ENCODE results near the gene ADGRL2. TPM values are rescaled to one million over a fixed set of nuclear protein-coding genes. Genes with fewer than 3 reads are reported as not detected.
A peak's percentile ranks its signal among the peaks of the same experiment; 100 is the strongest.

Gene ADGRL2
- total RNA-seq, 1 donor from 2014 or later, result 126 TPM

GRCh38 chr1:81950037-81950436, 149.3 kb downstream of the ADGRL2 start:
- Histone ChIP-seq H3K4me3 (ENCODE audit: insufficient read depth, low read depth, low read length) (no peak overlapping the region), H3K4me2 (ENCODE audit: low read length) (no peak overlapping the region), H3K79me2 (ENCODE audit: insufficient read depth, low read length) (no peaks in the 10 kb centered on the region), H2AFZ (ENCODE audit: low read depth, low read length) (no peak overlapping the region), H3K9ac (ENCODE audit: low read length) (no peak overlapping the region), H4K20me1 (ENCODE audit: insufficient read depth, low read length) (no peaks in the 10 kb centered on the region), H3K27me3 (ENCODE audit: insufficient read depth, low read length) (no peaks in the 10 kb centered on the region), H3K9me3 (ENCODE audit: insufficient read depth, low read depth, low read length) (no peaks in the 10 kb centered on the region), H3K27ac (ENCODE audit: low read depth, low read length) (no peak overlapping the region), H3K36me3 (ENCODE audit: insufficient read depth, low read length) (no peaks in the 10 kb centered on the region), H3K4me1 (ENCODE audit: insufficient read depth, low read length) (no peaks in the 10 kb centered on the region)
- H3K4me3 Mint-ChIP-seq (ENCODE audit: unreplicated experiment), result no peak overlapping the region
- no peaks in the 10 kb centered on the region for H3K27me3 Mint-ChIP-seq (ENCODE audit: low read depth, unreplicated experiment)
- H3K36me3 Mint-ChIP-seq (ENCODE audit: low read depth, unreplicated experiment), result peaks cover 2% of the 10 kb centered on the region
- FAIRE-seq (no peak), DNase-seq (ENCODE audit: low read depth) (no peak)
- peaks cover 31% of the 10 kb centered on the region for H3K4me1 Mint-ChIP-seq (ENCODE audit: low read depth, unreplicated experiment)
- no peak overlapping the region for H3K27ac Mint-ChIP-seq (ENCODE audit: unreplicated experiment)
- TF ChIP-seq CTCF (IDR thresholded peaks at IDR 0.05; ENCODE audit: insufficient read depth, low read depth, low read length) (no peak), EZH2 (IDR thresholded peaks at IDR 0.05; ENCODE audit: insufficient read depth, low read length) (no peak)
- H3K9me3 Mint-ChIP-seq (ENCODE audit: unreplicated experiment), result no peaks in the 10 kb centered on the region

GRCh38 chr1:81950591-81951244, 150.0 kb downstream of the ADGRL2 start:
- H3K4me1 ChIP-seq (ENCODE audit: insufficient read depth, low read length), result no peaks in the 10 kb centered on the region
- no peak overlapping the region for H3K27ac ChIP-seq (ENCODE audit: low read depth, low read length)
- H3K9ac ChIP-seq (ENCODE audit: low read length), result no peak overlapping the region
- no peaks in the 10 kb centered on the region for H3K27me3 ChIP-seq (ENCODE audit: insufficient read depth, low read length)
- FAIRE-seq (no peak), DNase-seq (ENCODE audit: low read depth) (no peak)
- Mint-ChIP-seq H3K36me3 (ENCODE audit: low read depth, unreplicated experiment) (peaks cover under 1% of the 10 kb centered on the region), H3K9me3 (ENCODE audit: unreplicated experiment) (no peaks in the 10 kb centered on the region), H3K4me1 (ENCODE audit: low read depth, unreplicated experiment) (peaks cover 30% of the 10 kb centered on the region), H3K27ac (ENCODE audit: unreplicated experiment) (no peak overlapping the region), H3K27me3 (ENCODE audit: low read depth, unreplicated experiment) (no peaks in the 10 kb centered on the region), H3K4me3 (ENCODE audit: unreplicated experiment) (no peak overlapping the region)
- H3K9me3 ChIP-seq (ENCODE audit: insufficient read depth, low read depth, low read length), result no peaks in the 10 kb centered on the region
- H4K20me1 ChIP-seq (ENCODE audit: insufficient read depth, low read length), result no peaks in the 10 kb centered on the region
- H3K79me2 ChIP-seq (ENCODE audit: insufficient read depth, low read length), result no peaks in the 10 kb centered on the region
- H3K36me3 ChIP-seq (ENCODE audit: insufficient read depth, low read length), result no peaks in the 10 kb centered on the region
- H3K4me3 ChIP-seq (ENCODE audit: insufficient read depth, low read depth, low read length), result no peak overlapping the region
- H3K4me2 ChIP-seq (ENCODE audit: low read length), result no peak overlapping the region
- TF ChIP-seq CTCF (IDR thresholded peaks at IDR 0.05; ENCODE audit: insufficient read depth, low read depth, low read length) (no peak), EZH2 (IDR thresholded peaks at IDR 0.05; ENCODE audit: insufficient read depth, low read length) (no peak)
- no peak overlapping the region for H2AFZ ChIP-seq (ENCODE audit: low read depth, low read length)

- Histone ChIP-seq H3K4me2 (ENCODE audit: low read length) (no peak overlapping the region), H3K4me3 (ENCODE audit: insufficient read depth, low read depth, low read length) (no peak overlapping the region), H4K20me1 (ENCODE audit: insufficient read depth, low read length) (no peaks in the 10 kb centered on the region), H3K9ac (ENCODE audit: low read length) (no peak overlapping the region), H2AFZ (ENCODE audit: low read depth, low read length) (no peak overlapping the region), H3K4me1 (ENCODE audit: insufficient read depth, low read length) (no peaks in the 10 kb centered on the region), H3K27me3 (ENCODE audit: insufficient read depth, low read length) (no peaks in the 10 kb centered on the region), H3K36me3 (ENCODE audit: insufficient read depth, low read length) (no peaks in the 10 kb centered on the region), H3K27ac (ENCODE audit: low read depth, low read length) (no peak overlapping the region), H3K9me3 (ENCODE audit: insufficient read depth, low read depth, low read length) (no peaks in the 10 kb centered on the region), H3K79me2 (ENCODE audit: insufficient read depth, low read length) (no peaks in the 10 kb centered on the region)
- H3K9me3 Mint-ChIP-seq (ENCODE audit: unreplicated experiment), result no peaks in the 10 kb centered on the region
- no peaks in the 10 kb centered on the region for H3K27me3 Mint-ChIP-seq (ENCODE audit: low read depth, unreplicated experiment)
- peaks cover 19% of the 10 kb centered on the region for H3K4me1 Mint-ChIP-seq (ENCODE audit: low read depth, unreplicated experiment)
- H3K4me3 Mint-ChIP-seq (ENCODE audit: unreplicated experiment), result no peak overlapping the region
- H3K36me3 Mint-ChIP-seq (ENCODE audit: low read depth, unreplicated experiment), result peaks cover 4% of the 10 kb centered on the region
- peak; percentile 36 for DNase-seq (ENCODE audit: low read depth)
- no peak overlapping the region for H3K27ac Mint-ChIP-seq (ENCODE audit: unreplicated experiment)
- TF ChIP-seq EZH2 (IDR thresholded peaks at IDR 0.05; ENCODE audit: insufficient read depth, low read length), result no peak
- no peak for TF ChIP-seq CTCF (IDR thresholded peaks at IDR 0.05; ENCODE audit: insufficient read depth, low read depth, low read length)
- no peak for FAIRE-seq
Measured at GRCh38 chr1:81954534-81955020, 153.8 kb downstream of the ADGRL2 start.

Measured in astrocyte (in vitro differentiated cells and primary cell).